Ovary (tissue), 9 donors: ENCODE measurements around the gene TET1. TPM values are rescaled to one million over a fixed set of nuclear protein-coding genes. Genes with fewer than 3 reads are reported as not detected.

Experiments
- DNase-seq, 5 donors: peaks; one replicate each; pipeline ENCODE4 v3.0.0-alpha.2; 2019 to 2020
- H3K27ac ChIP-seq, 2 donors: fragments of 200-600 bp; one replicate each; pipeline versions ENCODE4 v1.5.1 to v1.8.0; 2019 to 2022
- H3K27me3 ChIP-seq: fragments of 200-600 bp; one replicate; pipeline ENCODE4 v1.8.0; 2022
- H3K36me3 ChIP-seq: fragments of 200-600 bp; sonication (generic); one replicate; pipeline ENCODE4 v1.5.1; 2019
- H3K4me1 ChIP-seq: one replicate; pipeline ENCODE4 v1.8.1; 2013; ENCODE audit warnings: mild to moderate bottlenecking, moderate library complexity; ENCODE audit not compliant: insufficient read depth
- H3K4me3 ChIP-seq: fragments of 200-600 bp; sonication (generic); one replicate; pipeline ENCODE4 v1.5.1; 2017
- H3K9me3 ChIP-seq, 2 donors: fragments of 200-600 bp in 1 of 2; sonication (generic) in 1 of 2; one replicate each; pipeline versions ENCODE4 v1.5.1 to v1.8.1; 2013 to 2019; ENCODE audit warnings: mild to moderate bottlenecking in 1 of 2, moderate library complexity in 1 of 2
- CTCF ChIP-seq, 3 donors: fragments of 450-650 bp in 2 of 3; fragments of 200-600 bp in 1 of 3; IDR thresholded peaks; one replicate each; pipeline versions ENCODE4 v1.5.1 to v1.8.0; 2016 to 2022; ENCODE audit warnings: antibody characterized with exemption in 3 of 3, mild to moderate bottlenecking in 1 of 3
- EP300 ChIP-seq: sonication (generic); formaldehyde crosslinking; IDR thresholded peaks from one replicate; pipeline ENCODE4 v1.6.1; 2017; ENCODE audit warnings: antibody characterized with exemption
- POLR2A ChIP-seq: fragments of 450-650 bp; IDR thresholded peaks from one replicate; pipeline ENCODE4 v1.6.1; 2017; ENCODE audit warnings: antibody characterized with exemption, mild to moderate bottlenecking, moderate library complexity
- WGBS, 3 donors: extraction: QIAGEN DNeasy Blood & Tissue Kit in 1 of 3; methylation state at CpG; one replicate each; pipeline versions ENCODE4 v1.1.5 to v1.1.7; 2013 to 2017; 5-methylcytosine and 5-hydroxymethylcytosine counted together
- intact Hi-C, 4 donors: fragments of 100-400 bp; cut with DNase I; formaldehyde crosslinking; loops; one replicate each; pipeline versions ENCODE4 v1.11.0 to v1.15.1; 2022 to 2023
- polyA plus RNA-seq, 2 donors: library from polyadenylated mRNA; stranded (reverse); fragments of 200-250 nt in 1 of 2; fragments of 350-450 nt in 1 of 2; fragmentation: Illumina TruSeq in 1 of 2; extraction: RNeasy Lipid Tissue Mini Kit (QIAGEN cat#74804) in 1 of 2; gene quantifications; one replicate each; pipeline ENCODE4 v1.2.3, GENCODE V29; 2013 to 2014
- total RNA-seq, 7 donors: library from RNA; depleted of rRNA in 2 of 7; stranded (reverse); fragments of >200 nt in 2 of 7; fragmentation: NEBNext Ultra II Directional in 3 of 7; extraction: Animal tissue kit (Norgen Biotek cat#: 25700) in 3 of 7; gene quantifications; one replicate each; pipeline versions ENCODE4 v1.1.0 to v1.2.4, GENCODE V29; 2016 to 2023
- donor health status: DM: no; HTN: no; CAD: no; lungs with moderate emphysema.
- donor health status: DM: no; HTN: no; CAD: no.
- donor health status: Bipolar disorder and iron deficiency.
- donor health status: DM: yes; HTN: yes; CAD: no.
- donor health status: DM: no; HTN: no; CAD: no.
- donor health status: DM: yes; HTN: yes; CAD: no.

Gene TET1
- total and polyA plus RNA-seq, 9 donors: 0.69 to 7.0 (median 5.3) TPM

- Histone ChIP-seq H3K36me3 (no peaks in the 10 kb centered on the region), H3K4me3 (peak overlapping the region; percentile 67), H3K9me3 (no peaks in the 10 kb centered on the region), H3K27me3 (no peaks in the 10 kb centered on the region), H3K27ac (peak overlapping the region in 1 of 2 donors; percentile 26), H3K4me1 (peaks cover 3% of the 10 kb centered on the region)
- intact Hi-C loops: no loop called here
- WGBS, 3 donors: 20 to 30% (median 22%) methylated on average over 12 of the region's 12 CpGs
- no peak for TF ChIP-seq CTCF (IDR thresholded peaks at IDR 0.05)
- TF ChIP-seq POLR2A: no peak
- TF ChIP-seq EP300: no peak
- DNase-seq: peak in 1 of 5 donors; percentile 19
Observed at GRCh38 chr10:68562661-68563570, 2.8 kb downstream of the TET1 start.

- Histone ChIP-seq H3K27me3 (no peaks in the 10 kb centered on the region), H3K9me3 (no peaks in the 10 kb centered on the region), H3K4me1 (peaks cover 3% of the 10 kb centered on the region), H3K27ac (no peak overlapping the region), H3K36me3 (no peaks in the 10 kb centered on the region), H3K4me3 (no peak overlapping the region)
- intact Hi-C loops: no loop called here
- DNase-seq: no peak
- no peak for TF ChIP-seq POLR2A
- no peak for TF ChIP-seq CTCF (IDR thresholded peaks at IDR 0.05)
- TF ChIP-seq EP300: no peak
- WGBS, 3 donors: 72 to 99% (median 72%) methylated on average over 3 to 4 of the region's 4 CpGs
Observed at GRCh38 chr10:68564712-68565111, 4.6 kb downstream of the TET1 start.

- Histone ChIP-seq H3K36me3 (no peaks in the 10 kb centered on the region), H3K4me3 (no peak overlapping the region), H3K27me3 (no peaks in the 10 kb centered on the region), H3K27ac (no peak overlapping the region), H3K9me3 (no peaks in the 10 kb centered on the region), H3K4me1 (peaks cover 3% of the 10 kb centered on the region)
- DNase-seq: no peak
- no peak for TF ChIP-seq POLR2A
- TF ChIP-seq EP300: no peak
- no peak for TF ChIP-seq CTCF (IDR thresholded peaks at IDR 0.05)
- 87 to 93% (median 91%) methylated on average over 3 of the region's 3 CpGs for WGBS, 3 donors
- intact Hi-C loops: no loop called here
Observed at GRCh38 chr10:68565658-68566057, 5.5 kb downstream of the TET1 start.

DNA sequence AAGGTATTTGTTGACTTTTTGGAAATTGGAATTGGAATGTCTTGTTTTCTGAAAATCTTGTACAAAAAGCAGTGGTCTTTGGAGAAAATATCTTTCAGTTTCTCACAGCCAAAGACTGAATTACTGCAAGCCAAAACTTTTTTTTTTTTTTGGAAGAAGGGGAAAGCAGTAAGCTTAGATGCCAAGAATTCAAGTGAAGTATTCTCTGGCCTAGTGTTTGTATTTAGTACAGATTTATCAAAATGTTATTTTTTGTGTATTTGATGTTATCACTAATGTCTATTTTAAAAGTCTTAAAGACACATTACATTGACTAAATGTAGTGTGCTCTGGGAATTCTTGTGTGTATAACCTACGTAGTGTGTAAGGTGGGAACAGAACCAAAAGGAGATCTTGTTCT lies 6.2 kb downstream of the TET1 start:
- no peak for DNase-seq
- no peak overlapping the region for H3K27ac ChIP-seq
- TF ChIP-seq CTCF (IDR thresholded peaks at IDR 0.05) (no peak), EP300 (no peak), POLR2A (no peak)
- H3K4me1 ChIP-seq: peaks cover 3% of the 10 kb centered on the region
- H3K36me3 ChIP-seq: no peaks in the 10 kb centered on the region
- no peaks in the 10 kb centered on the region for H3K27me3 ChIP-seq
- H3K9me3 ChIP-seq: no peaks in the 10 kb centered on the region
- intact Hi-C loops: no loop called here
- no peak overlapping the region for H3K4me3 ChIP-seq
- 10 to 24% (median 13%) methylated on average over 1 of the region's 1 CpG for WGBS, 3 donors
